ENCODE measurements around the gene IL21.

- TF ChIP-seq NR3C1 (CRISPR knock-in tag; conservative IDR thresholded peaks at IDR 0.05; ENCODE audit: low read depth), result no peak
- TF ChIP-seq ZNF671 (CRISPR knock-in tag; IDR thresholded peaks at IDR 0.05), result no peak
Measured at GRCh38 chr4:122562449-122562848, 58.4 kb downstream of the IL21 start.
